ENCODE results near the gene SPACA7.
"Not testable (repeated sequence)": the region's sequence is repeated elsewhere in the genome, so short reads cannot be mapped to it uniquely, and the experiment has no call there.

The SPACA7 gene

GRCh38 chr13:112397108-112397507 lies 21.0 kb downstream of the SPACA7 start:
- no peak overlapping the region for H3K27ac ChIP-seq
- no peaks in the 10 kb centered on the region for H3K9me3 ChIP-seq
- no peak for TF ChIP-seq CTCF (IDR thresholded peaks at IDR 0.05)

GRCh38 chr13:112398347-112398746 lies 22.2 kb downstream of the SPACA7 start:
- not testable (repeated sequence) for H3K27ac ChIP-seq; H3K27me3 ChIP-seq; H3K9me3 ChIP-seq; H3K4me1 ChIP-seq (ENCODE audit: control insufficient read depth in 1 of 2, insufficient read depth in 1 of 2, low read depth in 1 of 2, low read length in 1 of 2); H3K36me3 ChIP-seq; H3K4me3 ChIP-seq (ENCODE audit: low read depth in 1 of 2, low read length in 1 of 2)

More at GRCh38 chr13:112397108-112397507, 21.0 kb downstream of the SPACA7 start:
- H3K36me3 ChIP-seq, result no peaks in the 10 kb centered on the region
- no peaks in the 10 kb centered on the region for H3K4me1 ChIP-seq (ENCODE audit: control insufficient read depth in 1 of 2, insufficient read depth in 1 of 2, low read depth in 1 of 2, low read length in 1 of 2)
- no peaks in the 10 kb centered on the region for H3K27me3 ChIP-seq
- H3K4me3 ChIP-seq (ENCODE audit: low read depth in 1 of 2, low read length in 1 of 2), result no peak overlapping the region

- not testable (repeated sequence) for H3K36me3 ChIP-seq; H3K4me3 ChIP-seq (ENCODE audit: low read depth in 1 of 2, low read length in 1 of 2); H3K27me3 ChIP-seq; H3K27ac ChIP-seq; H3K4me1 ChIP-seq (ENCODE audit: control insufficient read depth in 1 of 2, insufficient read depth in 1 of 2, low read depth in 1 of 2, low read length in 1 of 2); H3K9me3 ChIP-seq
Measured at GRCh38 chr13:112409828-112410227, 33.7 kb downstream of the SPACA7 start.

GRCh38 chr13:112416647-112417046 lies 40.5 kb downstream of the SPACA7 start:
- TF ChIP-seq CTCF (IDR thresholded peaks at IDR 0.05), result no peak
- Histone ChIP-seq H3K4me1 (ENCODE audit: control insufficient read depth in 1 of 2, insufficient read depth in 1 of 2, low read depth in 1 of 2, low read length in 1 of 2) (no peaks in the 10 kb centered on the region), H3K27me3 (no peaks in the 10 kb centered on the region), H3K27ac (no peak overlapping the region), H3K9me3 (peaks cover 6% of the 10 kb centered on the region), H3K36me3 (no peaks in the 10 kb centered on the region), H3K4me3 (ENCODE audit: low read depth in 1 of 2, low read length in 1 of 2) (no peak overlapping the region)

GRCh38 chr13:112417079-112417478 lies 40.9 kb downstream of the SPACA7 start:
- Histone ChIP-seq H3K27me3 (no peaks in the 10 kb centered on the region), H3K4me1 (ENCODE audit: control insufficient read depth in 1 of 2, insufficient read depth in 1 of 2, low read depth in 1 of 2, low read length in 1 of 2) (no peaks in the 10 kb centered on the region), H3K4me3 (ENCODE audit: low read depth in 1 of 2, low read length in 1 of 2) (no peak overlapping the region), H3K36me3 (no peaks in the 10 kb centered on the region), H3K27ac (no peak overlapping the region), H3K9me3 (peaks cover 6% of the 10 kb centered on the region)
- TF ChIP-seq CTCF (IDR thresholded peaks at IDR 0.05), result no peak

- H3K36me3 ChIP-seq, result no peaks in the 10 kb centered on the region
- no peaks in the 10 kb centered on the region for H3K4me1 ChIP-seq (ENCODE audit: control insufficient read depth in 1 of 2, insufficient read depth in 1 of 2, low read depth in 1 of 2, low read length in 1 of 2)
- H3K27me3 ChIP-seq, result no peaks in the 10 kb centered on the region
- no peak overlapping the region for H3K27ac ChIP-seq
- no peak overlapping the region for H3K4me3 ChIP-seq (ENCODE audit: low read depth in 1 of 2, low read length in 1 of 2)
- H3K9me3 ChIP-seq, result peaks cover 3% of the 10 kb centered on the region
- no peak for TF ChIP-seq CTCF (IDR thresholded peaks at IDR 0.05)
Measured at GRCh38 chr13:112424098-112424497, 47.9 kb downstream of the SPACA7 start.

- H3K27ac ChIP-seq, result no peak overlapping the region
- TF ChIP-seq CTCF (IDR thresholded peaks at IDR 0.05), result no peak
- no peak overlapping the region for H3K4me3 ChIP-seq (ENCODE audit: low read depth in 1 of 2, low read length in 1 of 2)
- H3K36me3 ChIP-seq, result no peaks in the 10 kb centered on the region
- H3K27me3 ChIP-seq, result no peaks in the 10 kb centered on the region
- no peaks in the 10 kb centered on the region for H3K4me1 ChIP-seq (ENCODE audit: control insufficient read depth in 1 of 2, insufficient read depth in 1 of 2, low read depth in 1 of 2, low read length in 1 of 2)
- peaks cover 3% of the 10 kb centered on the region for H3K9me3 ChIP-seq
Measured at GRCh38 chr13:112428704-112429103, 52.5 kb downstream of the SPACA7 start.
